Peyer's patch (tissue), 4 donors: ENCODE results near the gene STK32B.

Source experiments
- POLR2A ChIP-seq, 2 donors: fragments of 450-650 bp; IDR thresholded peaks; one replicate each; pipeline ENCODE4 v1.5.1; 2017; ENCODE audit warnings: antibody characterized with exemption in 2 of 2, mild to moderate bottlenecking in 2 of 2, moderate library complexity in 2 of 2
- TF ChIP-seq, protein P1 (sequence below), 6 experiments: fragments of 450-650 bp in 4 of 6; fragments of 200-600 bp in 2 of 6; sonication (generic) in 1 of 6; IDR thresholded peaks; one replicate each; pipeline ENCODE4 v1.5.1; 2017 to 2019; ENCODE audit warnings: antibody characterized with exemption in 6 of 6, mild to moderate bottlenecking in 3 of 6, moderate library complexity in 1 of 6

DNA sequence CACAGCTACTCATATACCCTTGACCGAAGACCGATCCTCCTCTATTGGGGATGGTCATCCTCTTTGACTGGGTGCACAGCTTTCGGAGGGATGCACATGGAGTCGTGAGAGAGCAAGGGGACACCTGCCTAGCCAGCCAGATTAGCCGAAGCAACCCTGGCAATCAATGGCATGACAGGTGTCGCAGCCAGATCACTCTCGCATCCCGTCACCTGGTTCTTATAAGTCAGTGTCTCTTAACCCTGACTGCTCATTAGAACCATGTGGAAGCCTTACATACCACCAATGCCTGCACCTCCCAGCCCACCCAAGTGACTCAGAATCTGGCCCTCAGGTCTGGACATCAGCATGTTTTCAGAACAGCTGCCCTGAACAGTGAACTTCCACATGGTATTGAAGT lies 407.4 kb downstream of the STK32B start:
- TF ChIP-seq, protein P1, sequence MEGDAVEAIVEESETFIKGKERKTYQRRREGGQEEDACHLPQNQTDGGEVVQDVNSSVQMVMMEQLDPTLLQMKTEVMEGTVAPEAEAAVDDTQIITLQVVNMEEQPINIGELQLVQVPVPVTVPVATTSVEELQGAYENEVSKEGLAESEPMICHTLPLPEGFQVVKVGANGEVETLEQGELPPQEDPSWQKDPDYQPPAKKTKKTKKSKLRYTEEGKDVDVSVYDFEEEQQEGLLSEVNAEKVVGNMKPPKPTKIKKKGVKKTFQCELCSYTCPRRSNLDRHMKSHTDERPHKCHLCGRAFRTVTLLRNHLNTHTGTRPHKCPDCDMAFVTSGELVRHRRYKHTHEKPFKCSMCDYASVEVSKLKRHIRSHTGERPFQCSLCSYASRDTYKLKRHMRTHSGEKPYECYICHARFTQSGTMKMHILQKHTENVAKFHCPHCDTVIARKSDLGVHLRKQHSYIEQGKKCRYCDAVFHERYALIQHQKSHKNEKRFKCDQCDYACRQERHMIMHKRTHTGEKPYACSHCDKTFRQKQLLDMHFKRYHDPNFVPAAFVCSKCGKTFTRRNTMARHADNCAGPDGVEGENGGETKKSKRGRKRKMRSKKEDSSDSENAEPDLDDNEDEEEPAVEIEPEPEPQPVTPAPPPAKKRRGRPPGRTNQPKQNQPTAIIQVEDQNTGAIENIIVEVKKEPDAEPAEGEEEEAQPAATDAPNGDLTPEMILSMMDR (IDR thresholded peaks at IDR 0.05) = no peak
- TF ChIP-seq POLR2A (IDR thresholded peaks at IDR 0.05) = no peak
